Measurements from ENCODE around the gene THYN1.

GRCh38 chr11:134224710-134225664 lies 28.2 kb downstream of the THYN1 start:
- no peak for TF ChIP-seq CTCF (conservative IDR thresholded peaks at IDR 0.05 in 1 of 2, IDR thresholded peaks at IDR 0.05 in 1 of 2; ENCODE audit: low read depth in 1 of 2, low read length in 2 of 2)
- no peak for TF ChIP-seq EZH2 (IDR thresholded peaks at IDR 0.05; ENCODE audit: low read length, missing control alignments)
